GM12891 (cell line): Measurements from ENCODE around the gene MAP4K3.

Source experiments
- POLR2A ChIP-seq: IDR thresholded peaks from 2 replicates; pipeline ENCODE4 v1.6.1; 2011; ENCODE audit warnings: low read depth, low read length, control low read depth
- POLR2AphosphoS5 ChIP-seq: IDR thresholded peaks from 2 replicates; pipeline ENCODE4 v1.6.1; 2011; ENCODE audit warnings: low read depth, low read length, control low read depth
- SPI1 ChIP-seq: IDR thresholded peaks from 2 replicates; pipeline ENCODE4 v1.6.1; 2011; ENCODE audit warnings: low read depth, low read length, control low read depth

DNA sequence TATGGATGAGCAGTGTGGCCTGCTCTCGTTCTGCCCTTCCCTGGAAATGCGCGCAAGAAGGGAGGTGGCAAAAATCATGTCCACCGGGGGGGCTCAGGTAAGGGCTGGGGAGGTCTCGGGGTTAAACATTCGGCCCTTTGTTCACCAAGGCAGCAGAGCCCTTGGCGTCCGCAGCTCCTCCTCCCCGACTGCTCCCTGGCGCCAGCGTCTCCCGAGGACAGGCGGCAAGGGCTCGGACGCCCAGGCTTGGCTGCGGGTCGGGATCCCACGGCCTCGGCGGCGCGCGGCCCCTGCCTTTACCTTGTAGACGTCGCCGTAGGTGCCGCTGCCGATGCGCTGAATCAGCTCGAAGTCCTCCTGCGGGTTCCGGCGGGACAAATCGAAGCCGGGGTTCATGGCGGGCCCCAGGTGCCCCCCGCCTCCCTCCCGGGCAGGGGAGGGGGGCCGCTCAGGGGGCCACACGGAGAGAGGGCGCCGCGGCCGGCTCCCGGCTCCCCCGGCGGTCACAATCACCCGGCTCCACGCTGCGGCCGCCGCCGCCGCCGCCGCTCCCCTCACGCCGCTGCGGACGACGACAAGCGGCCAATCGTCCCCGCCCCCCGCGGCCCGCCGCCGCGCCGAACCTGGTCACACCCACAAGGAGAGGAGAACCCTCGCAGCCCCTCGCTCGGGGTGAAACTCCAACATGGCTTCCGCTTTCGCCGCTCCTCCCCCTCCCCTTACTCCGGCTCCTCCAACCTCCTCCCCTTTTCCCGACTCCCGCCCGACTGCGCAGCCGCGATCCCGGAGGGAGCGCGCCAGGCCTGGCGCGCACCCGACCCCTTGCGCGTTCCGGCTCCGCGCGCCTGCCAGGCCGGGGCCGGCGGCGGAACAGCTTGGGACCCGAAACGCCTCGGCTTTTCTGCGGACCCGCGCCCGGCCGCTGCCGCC is at the start of gene MAP4K3:
- no peak for TF ChIP-seq POLR2AphosphoS5
- no peak for TF ChIP-seq POLR2A
- peak; percentile 68 for TF ChIP-seq SPI1
